PC-3 (cell line): ENCODE measurements around the gene PLEKHM2. TPM values are rescaled to one million over a fixed set of nuclear protein-coding genes. Genes with fewer than 3 reads are reported as not detected.
A peak's percentile ranks its signal among the peaks of the same experiment; 100 is the strongest.

Experiments used
- ATAC-seq: fragments of 200-7000 bp; cut with Tn5 transposase; 2 replicates; pipeline ENCODE4 v1.9.1; 2020; ENCODE audit warnings: mild to moderate bottlenecking, moderate library complexity
- BruUV-seq: library from RNA; stranded (reverse); fragments of 400-500 nt; replicated peaks from 2 replicates; lab custom pipeline; 2021; lab: Mats Ljungman, UMichigan
- CTCF ChIA-PET: fragments of 300-600 bp; sonication (Branson Sonifier 250); formaldehyde crosslinking; loops from one replicate; lab custom pipeline; 2022; ENCODE audit warnings: antibody characterized with exemption; lab: Charles Lee
- POLR2A ChIA-PET: fragments of 300-600 bp; sonication (Branson Sonifier 250); formaldehyde crosslinking; loops from one replicate; lab custom pipeline; 2022; ENCODE audit warnings: antibody characterized with exemption; ENCODE audit not compliant: unreplicated experiment; lab: Charles Lee
- DNase-seq: peaks from one replicate; pipeline ENCODE4 v3.0.0-alpha.2; 2015
- H2AFZ ChIP-seq: fragments of 300-600 bp; sonication (generic); 2 replicates; pipeline ENCODE4 v1.6.0; 2016; ENCODE audit warnings: antibody characterized with exemption, low read length
- H3F3A ChIP-seq: fragments of 300-600 bp; sonication (generic); one replicate; pipeline ENCODE4 v1.6.0; 2017; ENCODE audit warnings: antibody characterized with exemption, low read length, control low read depth, mild to moderate bottlenecking; ENCODE audit not compliant: unreplicated experiment
- H3K27ac ChIP-seq: fragments of 300-600 bp; sonication (generic); 2 replicates; pipeline ENCODE4 v1.5.1; 2016; ENCODE audit warnings: mild to moderate bottlenecking, low read length
- H3K27me3 ChIP-seq: fragments of 300-600 bp; sonication (generic); 2 replicates; pipeline ENCODE4 v1.6.1; 2016; ENCODE audit warnings: low read length, mixed read lengths
- H3K36me3 ChIP-seq: fragments of 300-600 bp; sonication (generic); 2 replicates; pipeline ENCODE4 v1.6.1; 2016; ENCODE audit warnings: low read depth, mixed run types, low read length, mixed read lengths
- H3K4me1 ChIP-seq: fragments of 300-600 bp; sonication (generic); 2 replicates; pipeline ENCODE4 v1.5.1; 2016; ENCODE audit warnings: low read length; ENCODE audit not compliant: insufficient read depth
- H3K4me2 ChIP-seq: fragments of 300-600 bp; sonication (generic); 2 replicates; pipeline ENCODE4 v1.6.0; 2016; ENCODE audit warnings: low read length
- H3K4me3 ChIP-seq: fragments of 300-600 bp; sonication (generic); 2 replicates; pipeline ENCODE4 v1.5.1; 2016; ENCODE audit warnings: mild to moderate bottlenecking, low read length, mixed read lengths
- H3K79me2 ChIP-seq: fragments of 300-600 bp; sonication (generic); 2 replicates; pipeline ENCODE4 v1.6.1; 2017; ENCODE audit warnings: low read length, mixed read lengths
- H3K9ac ChIP-seq: fragments of 300-600 bp; sonication (generic); 2 replicates; pipeline ENCODE4 v1.6.0; 2016; ENCODE audit warnings: mild to moderate bottlenecking, low read length
- H3K9me2 ChIP-seq: fragments of 300-600 bp; sonication (generic); replicated peaks from 2 replicates; pipeline ENCODE4 v1.6.1; 2016; ENCODE audit warnings: mixed run types, low read length, mixed read lengths
- H3K9me3 ChIP-seq: fragments of 300-600 bp; sonication (generic); 2 replicates; pipeline ENCODE4 v1.6.1; 2016; ENCODE audit warnings: low read length, mixed read lengths
- H4K20me1 ChIP-seq: fragments of 300-600 bp; sonication (generic); 2 replicates; pipeline ENCODE4 v1.6.1; 2016; ENCODE audit warnings: low read length, mixed read lengths
- EZH2 ChIP-seq: fragments of 300-600 bp; sonication (generic); IDR thresholded peaks from one replicate; pipeline ENCODE4 v1.6.1; 2017; ENCODE audit warnings: antibody characterized with exemption, mild to moderate bottlenecking, low read length; ENCODE audit not compliant: unreplicated experiment
- EZH2phosphoT487 ChIP-seq: fragments of 300-600 bp; sonication (generic); IDR thresholded peaks from 2 replicates; pipeline ENCODE4 v1.6.1; 2018; ENCODE audit warnings: mild to moderate bottlenecking, antibody characterized with exemption, low read length, borderline replicate concordance
- intact Hi-C: fragments of 100-400 bp; cut with micrococcal nuclease; formaldehyde crosslinking; loops from 2 replicates; pipeline ENCODE4 v1.9.0; 2023
- total RNA-seq: library from RNA; depleted of rRNA; stranded (reverse); fragments of >200 nt; gene quantifications from 2 replicates; pipeline ENCODE4 v1.2.3, GENCODE V29; 2014
- TF ChIP-seq, protein P1 (sequence below): fragments of 300-600 bp; sonication (generic); conservative IDR thresholded peaks from 2 replicates; pipeline ENCODE4 v1.5.1; 2017; ENCODE audit warnings: antibody characterized with exemption, low read depth, mild to moderate bottlenecking, low read length

Gene PLEKHM2
- total RNA-seq, 1 experiment from 2014 or later = 31.3 TPM

- TSS peak; percentile 27 for BruUV-seq
These were observed 42.9 kb downstream of the PLEKHM2 start for GRCh38 chr1:15727021-15727420.

GRCh38 chr1:15727424-15727823, 43.3 kb downstream of the PLEKHM2 start:
- Histone ChIP-seq H3K79me2 (no peaks in the 10 kb centered on the region), H3K27me3 (no peaks in the 10 kb centered on the region), H3K4me2 (no peak overlapping the region), H2AFZ (no peak overlapping the region), H3K4me3 (no peak overlapping the region), H3K9ac (no peak overlapping the region), H4K20me1 (no peaks in the 10 kb centered on the region), H3K9me2 (no peaks in the 10 kb centered on the region), H3K9me3 (no peaks in the 10 kb centered on the region), H3K4me1 (no peaks in the 10 kb centered on the region), H3F3A (no peaks in the 10 kb centered on the region), H3K36me3 (0 out of 2 replicates have a peak, but pooled peaks cover 3% of the 10 kb centered on the region), H3K27ac (no peak overlapping the region)
- CTCF ChIA-PET = no interaction called here
- POLR2A ChIA-PET = no interaction called here
- ATAC-seq (no peak), DNase-seq (no peak)
- TF ChIP-seq, protein P1, sequence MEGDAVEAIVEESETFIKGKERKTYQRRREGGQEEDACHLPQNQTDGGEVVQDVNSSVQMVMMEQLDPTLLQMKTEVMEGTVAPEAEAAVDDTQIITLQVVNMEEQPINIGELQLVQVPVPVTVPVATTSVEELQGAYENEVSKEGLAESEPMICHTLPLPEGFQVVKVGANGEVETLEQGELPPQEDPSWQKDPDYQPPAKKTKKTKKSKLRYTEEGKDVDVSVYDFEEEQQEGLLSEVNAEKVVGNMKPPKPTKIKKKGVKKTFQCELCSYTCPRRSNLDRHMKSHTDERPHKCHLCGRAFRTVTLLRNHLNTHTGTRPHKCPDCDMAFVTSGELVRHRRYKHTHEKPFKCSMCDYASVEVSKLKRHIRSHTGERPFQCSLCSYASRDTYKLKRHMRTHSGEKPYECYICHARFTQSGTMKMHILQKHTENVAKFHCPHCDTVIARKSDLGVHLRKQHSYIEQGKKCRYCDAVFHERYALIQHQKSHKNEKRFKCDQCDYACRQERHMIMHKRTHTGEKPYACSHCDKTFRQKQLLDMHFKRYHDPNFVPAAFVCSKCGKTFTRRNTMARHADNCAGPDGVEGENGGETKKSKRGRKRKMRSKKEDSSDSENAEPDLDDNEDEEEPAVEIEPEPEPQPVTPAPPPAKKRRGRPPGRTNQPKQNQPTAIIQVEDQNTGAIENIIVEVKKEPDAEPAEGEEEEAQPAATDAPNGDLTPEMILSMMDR = no peak
- TF ChIP-seq EZH2phosphoT487 = no peak
- TF ChIP-seq EZH2 = no peak
- intact Hi-C loops = no loop called here
- BruUV-seq = no TSS peak

More at GRCh38 chr1:15727021-15727420, 42.9 kb downstream of the PLEKHM2 start:
- intact Hi-C loops = no loop called here
- Histone ChIP-seq H2AFZ (no peak overlapping the region), H4K20me1 (no peaks in the 10 kb centered on the region), H3K9me3 (no peaks in the 10 kb centered on the region), H3K9ac (no peak overlapping the region), H3K27me3 (no peaks in the 10 kb centered on the region), H3K4me2 (no peak overlapping the region), H3K4me1 (no peaks in the 10 kb centered on the region), H3K79me2 (no peaks in the 10 kb centered on the region), H3K27ac (no peak overlapping the region), H3K9me2 (no peaks in the 10 kb centered on the region), H3F3A (no peaks in the 10 kb centered on the region), H3K36me3 (0 out of 2 replicates have a peak, but pooled peaks cover 3% of the 10 kb centered on the region), H3K4me3 (no peak overlapping the region)
- ChIA-PET POLR2A (no interaction called here), CTCF (no interaction called here)
- TF ChIP-seq, protein P1 = no peak
- TF ChIP-seq EZH2phosphoT487 = no peak
- TF ChIP-seq EZH2 = no peak
- ATAC-seq (no peak), DNase-seq (no peak)

GRCh38 chr1:15727866-15728534, 43.9 kb downstream of the PLEKHM2 start:
- Histone ChIP-seq H3F3A (no peaks in the 10 kb centered on the region), H2AFZ (no peak overlapping the region), H3K36me3 (0 out of 2 replicates have a peak, but pooled peaks cover 3% of the 10 kb centered on the region), H3K79me2 (no peaks in the 10 kb centered on the region), H4K20me1 (no peaks in the 10 kb centered on the region), H3K9me2 (no peaks in the 10 kb centered on the region), H3K27ac (no peak overlapping the region), H3K4me1 (no peaks in the 10 kb centered on the region), H3K27me3 (no peaks in the 10 kb centered on the region), H3K4me2 (no peak overlapping the region), H3K9me3 (no peaks in the 10 kb centered on the region), H3K9ac (no peak overlapping the region), H3K4me3 (no peak overlapping the region)
- CTCF ChIA-PET = no interaction called here
- intact Hi-C loops = no loop called here
- POLR2A ChIA-PET = no interaction called here
- DNase-seq (no peak), ATAC-seq (no peak)
- no TSS peak for BruUV-seq
- TF ChIP-seq, protein P1 = no peak
- no peak for TF ChIP-seq EZH2
- no peak for TF ChIP-seq EZH2phosphoT487
